GM19463 (cell line): ENCODE results near the gene BRINP2.

Source experiments
- ATAC-seq: cut with Tn5 transposase; IDR thresholded peaks from one replicate; pipeline ENCODE4 v1.9.1; 2021; ENCODE audit warnings: mild to moderate bottlenecking, moderate library complexity; ENCODE audit not compliant: unreplicated experiment

Gene BRINP2

GRCh38 chr1:177170756-177171535, at the start of gene BRINP2:
TSS of gene BRINP2 (plus strand) at chr1:177170958. CDS start at chr1:177229877, 58,919 bp downstream.
- ATAC-seq = peak; percentile 87

- no peak for ATAC-seq
Observed at GRCh38 chr1:177122461-177123251, 48.1 kb upstream of the BRINP2 start.

GRCh38 chr1:177124577-177125278, 46.0 kb upstream of the BRINP2 start:
- no peak for ATAC-seq

- ATAC-seq = no peak
Observed at GRCh38 chr1:177126267-177126666, 44.5 kb upstream of the BRINP2 start.

- ATAC-seq = no peak
Observed at GRCh38 chr1:177128665-177129281, 42.0 kb upstream of the BRINP2 start.

GRCh38 chr1:177130451-177130945, 40.3 kb upstream of the BRINP2 start:
- ATAC-seq = no peak

- ATAC-seq = no peak
Observed at GRCh38 chr1:177131723-177132122, 39.0 kb upstream of the BRINP2 start.

GRCh38 chr1:177132141-177132540, 38.6 kb upstream of the BRINP2 start:
- ATAC-seq = no peak

- no peak for ATAC-seq
Observed at GRCh38 chr1:177133977-177134538, 36.7 kb upstream of the BRINP2 start.

GRCh38 chr1:177135250-177135649, 35.5 kb upstream of the BRINP2 start:
- ATAC-seq = no peak

GRCh38 chr1:177137814-177138213, 32.9 kb upstream of the BRINP2 start:
- ATAC-seq = no peak

- no peak for ATAC-seq
Observed at GRCh38 chr1:177138347-177138746, 32.4 kb upstream of the BRINP2 start.

- no peak for ATAC-seq
Observed at GRCh38 chr1:177142010-177142409, 28.7 kb upstream of the BRINP2 start.

GRCh38 chr1:177142791-177143271, 27.9 kb upstream of the BRINP2 start:
- ATAC-seq = no peak

- no peak for ATAC-seq
Observed at GRCh38 chr1:177145106-177146070, 25.4 kb upstream of the BRINP2 start.

- no peak for ATAC-seq
Observed at GRCh38 chr1:177146499-177146898, 24.3 kb upstream of the BRINP2 start.

GRCh38 chr1:177162243-177162642, 8.5 kb upstream of the BRINP2 start:
- no peak for ATAC-seq

GRCh38 chr1:177163844-177164379, 6.8 kb upstream of the BRINP2 start:
- ATAC-seq = no peak
